ENCODE data around the gene ZBTB9.

The ZBTB9 gene

GRCh38 chr6:33454009-33454946 is at the start of gene ZBTB9:
Gene ZBTB9, plus strand, starts transcription at chr6:33454576. Its CDS starts 525 bp downstream, at chr6:33455101.
- DNase-seq, result peak; percentile 95

DNA sequence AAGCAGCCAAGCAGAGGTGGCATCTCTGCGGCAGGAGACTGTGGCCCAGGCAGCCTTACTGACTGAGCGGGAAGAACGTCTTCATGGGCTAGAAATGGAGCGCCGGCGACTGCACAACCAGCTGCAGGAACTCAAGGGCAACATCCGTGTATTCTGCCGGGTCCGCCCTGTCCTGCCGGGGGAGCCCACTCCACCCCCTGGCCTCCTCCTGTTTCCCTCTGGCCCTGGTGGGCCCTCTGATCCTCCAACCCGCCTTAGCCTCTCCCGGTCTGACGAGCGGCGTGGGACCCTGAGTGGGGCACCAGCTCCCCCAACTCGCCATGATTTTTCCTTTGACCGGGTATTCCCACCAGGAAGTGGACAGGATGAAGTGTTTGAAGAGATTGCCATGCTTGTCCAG is 49.5 kb upstream of the ZBTB9 start:
- no peak for DNase-seq

- DNase-seq, result no peak
Measured at GRCh38 chr6:33405386-33405940, 48.9 kb upstream of the ZBTB9 start.

DNA sequence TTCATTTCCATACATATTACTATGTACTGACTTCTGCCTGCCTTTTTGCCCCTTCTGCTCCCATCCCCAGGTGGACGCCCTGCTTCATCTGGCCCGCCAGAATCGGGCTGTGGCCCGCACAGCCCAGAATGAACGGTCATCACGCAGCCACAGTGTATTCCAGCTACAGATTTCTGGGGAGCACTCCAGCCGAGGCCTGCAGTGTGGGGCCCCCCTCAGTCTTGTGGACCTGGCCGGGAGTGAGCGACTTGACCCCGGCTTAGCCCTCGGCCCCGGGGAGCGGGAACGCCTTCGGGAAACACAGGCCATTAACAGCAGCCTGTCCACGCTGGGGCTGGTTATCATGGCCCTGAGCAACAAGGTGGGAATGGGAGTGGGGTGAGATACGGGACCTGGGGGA is 48.2 kb upstream of the ZBTB9 start:
- no peak for DNase-seq

DNA sequence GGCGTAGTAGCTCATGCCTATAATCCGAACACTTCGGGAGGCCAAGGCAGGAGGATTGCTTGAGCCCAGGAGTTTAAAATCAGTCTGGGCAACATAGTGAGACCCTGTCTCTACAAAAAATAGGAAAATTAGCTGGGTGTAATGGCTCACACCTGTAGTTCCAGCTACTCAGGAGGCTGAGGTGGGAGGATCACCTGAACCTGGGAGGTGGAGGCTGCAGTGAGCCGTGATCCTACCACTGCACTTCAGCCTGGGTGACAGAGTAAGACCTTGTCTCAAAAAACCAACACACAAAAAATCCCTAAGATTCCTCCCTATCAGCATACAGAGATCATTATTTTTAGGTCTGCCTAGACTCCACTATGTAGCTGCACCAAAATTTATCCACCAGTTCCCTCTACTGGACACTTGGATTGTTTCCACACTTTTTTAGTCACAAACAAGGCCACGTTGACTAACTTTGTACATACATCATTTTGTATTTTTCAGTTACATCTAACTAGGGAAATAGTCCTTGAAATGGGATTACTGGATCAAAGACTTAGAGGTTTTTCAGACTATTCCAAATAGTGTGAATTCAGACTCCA is 47.2 kb upstream of the ZBTB9 start:
- no peak for DNase-seq

DNA sequence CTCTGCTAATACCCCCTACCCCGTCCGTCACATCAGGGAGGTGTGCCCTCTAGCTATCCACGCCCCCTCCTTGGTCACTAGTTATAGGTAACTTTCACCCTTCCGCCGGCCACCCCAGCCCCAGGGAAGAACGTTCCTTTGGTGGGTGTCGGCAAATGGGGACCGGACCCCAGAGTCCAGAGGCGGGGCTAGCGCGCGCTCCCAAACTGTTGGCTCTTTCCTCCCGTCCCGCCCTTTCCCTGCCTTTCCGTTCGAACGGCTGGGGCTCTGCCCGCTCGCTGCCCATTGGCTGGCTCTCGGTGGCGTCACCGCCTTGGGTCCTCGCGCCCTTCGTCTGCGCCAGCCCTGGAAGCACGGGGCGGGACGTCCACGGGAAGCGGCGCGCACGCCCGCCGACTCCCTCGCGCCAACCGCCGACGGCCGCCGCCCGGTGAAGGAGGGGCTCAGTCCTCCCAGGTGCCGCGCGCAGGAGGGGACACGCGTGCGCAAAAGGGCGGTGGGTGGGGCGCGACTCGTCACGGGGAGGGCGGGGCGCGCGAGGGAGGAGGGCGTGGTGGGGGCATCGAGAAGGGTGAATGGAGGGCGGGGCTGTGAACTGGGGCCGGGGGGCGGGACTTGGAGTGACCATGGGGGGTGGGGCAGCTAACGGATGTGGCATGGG is 44.2 kb upstream of the ZBTB9 start:
- peak; percentile 99 for DNase-seq

GRCh38 chr6:33410711-33411631 is 43.4 kb upstream of the ZBTB9 start, which contains the start of gene PHF1:
Gene PHF1, plus strand, starts transcription at chr6:33411014. Its CDS starts 1,250 bp downstream, at chr6:33412264.
- no peak for DNase-seq

DNA sequence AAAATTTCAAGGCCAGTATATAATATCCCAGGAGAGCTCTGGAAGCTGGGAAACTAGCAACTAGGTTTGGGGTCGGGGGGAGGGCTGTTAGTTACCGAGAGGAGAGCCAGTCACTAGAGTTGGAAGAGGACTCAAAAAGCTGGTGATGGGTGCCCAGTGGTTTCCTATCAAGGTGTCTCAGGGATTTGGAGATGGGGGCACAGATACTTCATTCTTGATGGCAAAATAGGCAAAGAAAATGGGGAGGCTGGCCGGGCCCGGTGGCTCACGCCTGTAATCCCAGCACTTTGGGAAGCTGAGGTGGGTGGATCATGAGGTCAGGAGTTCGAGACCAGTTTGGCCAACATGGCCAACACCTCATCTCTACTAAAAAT is 42.8 kb upstream of the ZBTB9 start:
- DNase-seq, result no peak

GRCh38 chr6:33412140-33413009 is 42.0 kb upstream of the ZBTB9 start:
- no peak for DNase-seq

DNA sequence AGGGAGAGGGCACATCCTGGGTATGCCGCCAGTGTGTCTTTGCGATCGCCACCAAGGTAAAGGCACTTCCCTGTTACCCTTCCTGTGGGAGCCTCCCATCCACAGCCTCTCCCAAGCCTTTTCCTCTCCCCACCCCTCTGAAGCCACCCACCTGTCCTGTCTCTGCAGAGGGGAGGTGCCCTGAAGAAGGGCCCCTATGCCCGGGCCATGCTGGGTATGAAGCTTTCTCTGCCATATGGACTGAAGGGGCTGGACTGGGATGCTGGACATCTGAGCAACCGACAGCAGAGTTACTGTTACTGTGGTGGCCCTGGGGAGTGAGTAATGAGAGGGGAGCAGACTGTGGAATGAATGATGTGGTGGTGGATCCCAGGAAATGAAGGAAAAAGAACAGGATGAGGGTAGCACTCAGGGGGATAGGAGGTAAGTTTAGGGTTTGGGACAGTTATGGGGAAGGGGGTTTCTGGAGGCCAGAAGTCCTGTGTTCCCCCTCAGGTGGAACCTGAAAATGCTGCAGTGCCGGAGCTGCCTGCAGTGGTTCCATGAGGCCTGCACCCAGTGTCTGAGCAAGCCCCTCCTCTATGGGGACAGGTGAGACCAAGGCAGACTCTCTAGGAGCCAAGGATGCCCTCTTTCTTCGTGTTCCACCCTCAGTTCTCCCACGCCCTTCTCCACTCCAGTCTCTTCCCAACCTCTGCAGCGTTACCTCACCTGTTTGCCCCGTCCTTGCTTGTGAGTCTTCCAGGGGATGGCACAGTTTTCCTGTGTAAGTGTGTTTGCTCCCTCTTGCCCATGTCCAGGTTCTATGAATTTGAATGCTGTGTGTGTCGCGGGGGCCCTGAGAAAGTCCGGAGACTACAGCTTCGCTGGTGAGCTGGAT is 40.9 kb upstream of the ZBTB9 start:
- no peak for DNase-seq

- no peak for DNase-seq
Measured at GRCh38 chr6:33414592-33415271, 39.6 kb upstream of the ZBTB9 start.

- DNase-seq, result no peak
Measured at GRCh38 chr6:33415831-33416230, 38.5 kb upstream of the ZBTB9 start.

DNA sequence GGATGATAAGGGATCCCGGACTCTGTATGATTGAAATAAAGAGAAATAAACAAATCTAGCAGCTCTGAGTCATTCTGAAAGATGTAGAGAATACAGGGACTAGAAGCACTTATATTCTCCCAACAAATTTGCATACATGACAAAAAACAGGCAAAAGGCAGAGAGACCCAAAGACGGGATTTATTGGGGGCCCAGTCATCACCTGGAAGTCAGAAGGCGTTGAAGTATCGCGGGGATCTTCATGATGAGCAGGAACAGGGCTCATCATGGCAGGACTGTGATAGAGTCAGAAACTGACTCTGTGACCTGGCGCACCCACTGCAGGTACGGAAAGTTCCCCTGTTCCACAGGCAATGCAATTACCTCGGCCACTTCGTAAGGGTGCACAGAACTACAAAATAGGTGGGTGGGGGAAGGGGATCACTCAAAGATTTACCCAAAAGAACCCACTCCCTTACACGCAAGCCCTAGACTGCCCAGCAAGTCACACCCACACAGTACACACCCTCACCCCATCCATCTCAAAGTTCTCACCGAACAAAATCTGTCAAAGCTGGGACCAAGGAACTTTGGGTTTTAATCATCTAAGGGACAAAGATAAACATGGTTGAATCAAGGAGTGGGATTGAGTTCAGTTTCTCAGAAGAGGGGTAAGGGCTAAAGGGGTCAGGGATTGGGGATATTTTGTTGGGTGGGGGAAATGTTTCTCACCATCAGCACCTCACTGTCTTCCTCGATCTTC is 37.8 kb upstream of the ZBTB9 start:
- DNase-seq, result no peak

DNA sequence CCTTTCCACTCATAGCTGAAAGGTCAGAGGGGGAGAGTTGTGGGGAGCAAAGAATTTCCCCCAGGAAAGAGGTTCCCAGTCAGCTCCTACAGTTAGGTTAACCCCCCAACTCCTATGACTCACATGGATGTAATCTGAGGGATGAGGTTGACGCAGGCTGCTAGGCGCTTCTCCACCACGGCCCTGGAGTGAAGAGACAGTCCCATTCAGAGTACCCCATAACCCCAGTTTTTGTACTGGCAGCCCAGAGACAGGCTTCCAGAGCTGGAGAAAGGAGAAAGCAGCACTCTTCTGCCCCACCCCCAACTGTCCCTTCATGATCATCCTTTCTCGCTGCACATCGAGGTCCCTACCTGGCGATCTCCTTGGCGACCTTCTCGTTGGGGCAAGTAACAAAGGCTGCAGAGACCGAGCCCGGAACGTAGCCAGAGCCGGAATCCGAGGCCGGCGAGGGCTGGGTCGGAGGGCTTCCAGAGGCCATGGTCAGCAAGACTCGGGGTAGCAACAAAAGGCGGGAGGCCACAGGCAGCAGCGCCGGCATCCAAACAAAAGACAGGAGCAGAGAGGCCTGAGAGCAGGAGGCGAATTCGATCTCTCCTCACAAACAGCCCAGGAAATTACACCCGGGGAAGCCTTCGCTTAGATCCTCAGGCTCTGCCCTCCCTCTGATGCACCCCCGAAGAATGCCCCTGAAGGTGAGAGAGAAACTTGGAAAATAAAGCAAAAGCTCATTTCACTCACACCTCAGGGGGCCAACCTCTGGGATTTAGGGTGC is 37.1 kb upstream of the ZBTB9 start:
- DNase-seq, result no peak

DNA sequence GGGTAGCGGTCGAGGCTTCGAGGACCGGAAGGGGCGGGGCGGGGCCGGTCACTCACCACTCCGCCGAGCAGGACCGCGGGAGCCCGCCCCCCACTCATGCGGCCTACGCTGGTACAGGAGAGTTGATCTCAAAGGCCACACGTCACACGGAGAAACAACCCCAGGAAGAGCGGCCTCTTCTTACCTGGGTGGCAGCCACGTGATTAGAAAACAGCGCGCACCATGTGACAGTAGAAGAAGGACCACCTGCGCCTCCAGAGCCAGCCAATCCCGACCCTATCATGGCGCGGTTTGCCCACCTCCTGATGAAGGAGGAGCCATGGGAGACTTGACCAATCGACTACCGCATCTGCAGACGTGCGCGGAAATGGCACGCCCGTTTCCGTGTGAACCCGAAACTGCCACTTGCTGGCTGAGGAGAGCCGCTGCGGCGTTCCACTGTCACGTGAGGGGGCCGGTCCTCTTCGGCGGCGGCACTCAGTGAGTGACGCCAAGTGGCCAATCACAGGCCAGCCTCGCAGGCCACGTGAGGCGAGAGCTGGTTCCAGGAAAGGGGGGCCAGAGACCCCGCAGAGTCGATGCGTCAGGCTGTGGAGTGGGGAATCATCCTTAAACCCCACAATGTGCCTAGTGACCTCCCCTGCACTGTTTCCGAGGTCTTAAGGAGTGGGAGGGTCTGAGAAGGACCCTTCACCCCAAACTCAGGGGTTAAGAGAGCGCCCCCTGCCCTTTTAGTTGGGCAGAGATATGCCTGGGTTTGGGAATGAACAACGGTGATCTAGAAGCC is 36.3 kb upstream of the ZBTB9 start, which contains the start of gene CUTA:
TSS of gene CUTA (minus strand) at position 205 of the 787 bp plus-strand sequence. CDS start at position 98, 107 bp downstream.
- peak; percentile 96 for DNase-seq

DNA sequence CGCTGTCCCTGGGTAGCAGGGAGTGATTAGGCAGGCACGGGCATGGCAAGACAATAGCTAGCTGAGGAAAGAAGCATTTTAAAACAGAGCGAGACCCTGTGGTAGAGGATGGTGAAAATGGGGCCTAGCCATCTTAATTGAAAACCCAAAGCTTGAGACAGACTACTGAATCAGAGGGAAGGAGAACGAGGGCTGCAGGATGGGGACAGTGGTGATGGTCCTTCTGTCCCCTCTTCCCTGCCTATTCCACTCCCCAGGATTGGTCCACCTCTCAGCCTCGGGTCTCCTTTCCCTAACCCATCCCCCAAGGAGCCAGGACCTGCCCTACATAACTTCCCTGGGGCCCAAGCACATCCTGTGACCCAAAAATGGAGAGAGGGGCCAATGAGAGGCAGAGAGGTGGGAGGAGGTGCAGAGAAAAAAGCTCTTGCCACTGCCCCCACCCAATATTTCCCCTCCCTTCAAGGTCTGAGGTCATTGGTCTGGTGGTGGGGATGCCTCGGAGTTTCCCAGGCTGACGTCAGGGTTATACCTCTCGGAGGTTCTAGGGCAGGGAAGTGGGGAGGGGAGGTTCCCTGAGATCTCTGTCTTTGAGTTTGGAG is 35.6 kb upstream of the ZBTB9 start:
- peak; percentile 76 for DNase-seq

All from activated CD8-positive, alpha-beta memory T cell treated with anti-CD3 and anti-CD28 coated beads for 24 hours (primary cell).